Left lung (tissue), 10 donors: ENCODE measurements around the gene USP6NL. TPM values are rescaled to one million over a fixed set of nuclear protein-coding genes. Genes with fewer than 3 reads are reported as not detected.
A peak's percentile ranks its signal among the peaks of the same experiment; 100 is the strongest.

ENCODE experiments used
- ATAC-seq: fragments of 200-7000 bp; cut with Tn5 transposase; one replicate; pipeline ENCODE4 v1.9.1; 2020; ENCODE audit warnings: moderate library complexity
- DNase-seq, 4 donors: peaks; one replicate each; pipeline ENCODE4 v3.0.0-alpha.2; 2013 to 2020
- H3K27ac ChIP-seq, 2 donors: fragments of 200-600 bp; sonication (generic) in 1 of 2; one replicate each; pipeline versions ENCODE4 v1.5.0 to v1.8.0; 2020 to 2021
- H3K27me3 ChIP-seq, 2 donors: fragments of 200-600 bp; sonication (generic) in 1 of 2; one replicate each; pipeline versions ENCODE4 v1.5.0 to v1.8.0; 2020 to 2021
- H3K36me3 ChIP-seq, 2 donors: fragments of 200-600 bp; sonication (generic) in 1 of 2; one replicate each; pipeline versions ENCODE4 v1.5.0 to v1.8.0; 2020 to 2021
- H3K4me1 ChIP-seq, 2 donors: fragments of 200-600 bp; one replicate each; pipeline ENCODE4 v1.8.0; 2021
- H3K4me3 ChIP-seq, 2 donors: fragments of 200-600 bp; sonication (generic) in 1 of 2; one replicate each; pipeline versions ENCODE4 v1.5.0 to v1.8.0; 2020 to 2021; ENCODE audit warnings: mild to moderate bottlenecking in 1 of 2
- H3K9me3 ChIP-seq, 2 donors: fragments of 200-600 bp; sonication (generic) in 1 of 2; one replicate each; pipeline versions ENCODE4 v1.5.0 to v1.8.0; 2020 to 2021
- intact Hi-C, 2 donors: fragments of 100-400 bp; cut with DNase I; formaldehyde crosslinking; loops; one replicate each; pipeline versions ENCODE4 v1.11.2 to v1.14.2; 2022
- polyA plus RNA-seq, 6 donors: library from polyadenylated mRNA; unstranded; fragments of 120-200 nt; gene quantifications; one replicate each; pipeline ENCODE4 v1.2.1, GENCODE V29; 2013; ENCODE audit not compliant: insufficient read length in 6 of 6
- total RNA-seq, 2 donors: library from RNA; stranded (reverse); fragmentation: NEBNext Ultra II Directional; extraction: Animal tissue kit (Norgen Biotek cat#: 25700); gene quantifications; one replicate each; pipeline ENCODE4 v1.2.1, GENCODE V29; 2021
- TF ChIP-seq, protein P1 (sequence below), 2 donors: fragments of 200-600 bp; sonication (generic) in 1 of 2; IDR thresholded peaks; one replicate each; pipeline versions ENCODE4 v1.5.0 to v1.8.0; 2021; ENCODE audit warnings: antibody characterized with exemption in 2 of 2
- donor health status: DM: no; HTN: yes; CAD: no.
- donor health status: DM: no; HTN: no; CAD: no.

The USP6NL gene
- total and polyA plus RNA-seq, 8 donors, result 16.0 to 25.6 (median 24.0) TPM

DNA sequence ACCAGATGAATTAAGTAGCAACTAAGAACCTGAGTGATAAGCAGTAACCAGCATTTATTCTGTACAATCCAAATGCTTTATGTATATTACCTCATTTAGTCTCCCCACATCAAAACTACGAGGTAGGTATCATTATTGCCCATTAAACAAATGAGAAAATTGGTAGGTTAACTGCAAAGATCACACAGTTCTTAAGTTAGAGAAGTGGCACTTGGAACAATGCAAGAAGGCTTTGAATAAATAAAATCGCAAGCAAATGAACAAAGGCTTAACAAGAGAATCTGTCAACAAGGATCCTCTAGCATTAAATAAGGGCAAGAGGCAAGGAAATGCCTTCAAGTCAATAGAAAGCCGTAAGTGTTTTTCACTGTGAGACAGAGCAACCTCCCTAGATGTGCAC lies 70.2 kb downstream of the USP6NL start:
- no peak overlapping the region for H3K4me3 ChIP-seq
- H3K36me3 ChIP-seq, result no peaks in the 10 kb centered on the region
- H3K27ac ChIP-seq, result no peak overlapping the region
- TF ChIP-seq, protein P1, sequence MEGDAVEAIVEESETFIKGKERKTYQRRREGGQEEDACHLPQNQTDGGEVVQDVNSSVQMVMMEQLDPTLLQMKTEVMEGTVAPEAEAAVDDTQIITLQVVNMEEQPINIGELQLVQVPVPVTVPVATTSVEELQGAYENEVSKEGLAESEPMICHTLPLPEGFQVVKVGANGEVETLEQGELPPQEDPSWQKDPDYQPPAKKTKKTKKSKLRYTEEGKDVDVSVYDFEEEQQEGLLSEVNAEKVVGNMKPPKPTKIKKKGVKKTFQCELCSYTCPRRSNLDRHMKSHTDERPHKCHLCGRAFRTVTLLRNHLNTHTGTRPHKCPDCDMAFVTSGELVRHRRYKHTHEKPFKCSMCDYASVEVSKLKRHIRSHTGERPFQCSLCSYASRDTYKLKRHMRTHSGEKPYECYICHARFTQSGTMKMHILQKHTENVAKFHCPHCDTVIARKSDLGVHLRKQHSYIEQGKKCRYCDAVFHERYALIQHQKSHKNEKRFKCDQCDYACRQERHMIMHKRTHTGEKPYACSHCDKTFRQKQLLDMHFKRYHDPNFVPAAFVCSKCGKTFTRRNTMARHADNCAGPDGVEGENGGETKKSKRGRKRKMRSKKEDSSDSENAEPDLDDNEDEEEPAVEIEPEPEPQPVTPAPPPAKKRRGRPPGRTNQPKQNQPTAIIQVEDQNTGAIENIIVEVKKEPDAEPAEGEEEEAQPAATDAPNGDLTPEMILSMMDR (IDR thresholded peaks at IDR 0.05), result no peak
- ATAC-seq, result no peak
- intact Hi-C loops, result no loop called here
- no peaks in the 10 kb centered on the region for H3K9me3 ChIP-seq
- H3K4me1 ChIP-seq, result peaks cover 12 to 23% of the 10 kb centered on the region in 2 donors
- DNase-seq, result no peak
- no peaks in the 10 kb centered on the region for H3K27me3 ChIP-seq

DNA sequence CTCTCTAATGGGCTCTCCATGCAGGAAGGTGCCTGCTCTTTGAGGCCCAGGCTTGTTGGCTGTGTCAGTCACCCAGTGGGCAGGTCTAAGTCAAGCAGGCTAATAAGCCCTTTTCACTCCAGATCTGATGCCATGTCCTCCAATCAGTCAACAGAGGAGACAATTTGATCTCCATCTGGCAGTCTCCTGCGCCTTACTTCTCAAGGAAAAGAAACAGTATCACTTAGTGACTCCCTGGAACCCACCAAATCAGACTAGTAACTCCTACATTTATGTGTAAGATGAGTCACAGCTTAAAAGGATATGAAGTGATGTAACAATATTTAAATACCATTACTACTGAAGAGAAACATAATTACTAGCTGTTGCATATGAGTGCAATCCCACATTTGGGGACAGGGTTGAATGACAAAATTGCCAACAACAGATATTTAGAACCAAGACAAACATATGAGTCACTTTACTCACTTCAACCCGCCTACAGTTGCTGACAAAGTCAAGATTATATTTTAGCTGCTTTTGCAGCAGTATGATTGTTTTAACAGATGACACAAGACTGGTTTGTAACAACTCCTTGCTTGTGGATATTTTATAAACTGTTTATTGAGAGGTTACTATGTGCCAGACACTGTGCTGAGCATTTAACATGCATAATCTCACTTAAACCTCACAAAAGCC lies 72.1 kb downstream of the USP6NL start:
- Histone ChIP-seq H3K9me3 (no peaks in the 10 kb centered on the region), H3K27ac (no peak overlapping the region), H3K36me3 (no peaks in the 10 kb centered on the region), H3K4me1 (peaks cover 5 to 20% of the 10 kb centered on the region in 2 donors), H3K4me3 (no peak overlapping the region), H3K27me3 (no peaks in the 10 kb centered on the region)
- DNase-seq (no peak), ATAC-seq (peak; percentile 68)
- intact Hi-C loops, result no loop called here
- TF ChIP-seq, protein P1 (IDR thresholded peaks at IDR 0.05), result no peak

DNA sequence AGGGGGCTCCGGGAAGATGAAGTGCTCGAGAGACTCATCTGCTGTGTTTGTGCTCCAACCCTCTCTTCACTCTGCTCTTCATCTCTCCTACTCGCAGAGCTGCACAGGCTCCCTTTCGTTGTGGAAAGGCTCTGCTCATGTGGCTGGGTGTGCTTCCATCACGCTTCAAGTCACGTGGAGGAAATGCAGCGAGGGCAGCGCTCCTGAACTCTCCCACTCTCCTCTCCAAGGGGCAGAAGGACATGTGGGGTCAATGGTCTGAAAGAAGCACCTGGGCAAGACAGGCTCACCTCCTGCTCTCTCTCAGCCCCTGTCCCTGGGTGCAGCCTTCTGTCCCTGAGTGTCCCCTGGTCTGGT lies 72.6 kb downstream of the USP6NL start:
- intact Hi-C loops, result no loop called here
- H3K27ac ChIP-seq, result no peak overlapping the region
- H3K36me3 ChIP-seq, result no peaks in the 10 kb centered on the region
- TF ChIP-seq, protein P1 (IDR thresholded peaks at IDR 0.05), result no peak
- H3K9me3 ChIP-seq, result no peaks in the 10 kb centered on the region
- H3K4me1 ChIP-seq, result peaks cover 5 to 20% of the 10 kb centered on the region in 2 donors
- no peak for ATAC-seq
- peak in 1 of 4 donors; percentile 47 for DNase-seq
- no peaks in the 10 kb centered on the region for H3K27me3 ChIP-seq
- no peak overlapping the region for H3K4me3 ChIP-seq

- Histone ChIP-seq H3K4me1 (peaks cover 5 to 20% of the 10 kb centered on the region in 2 donors), H3K9me3 (no peaks in the 10 kb centered on the region), H3K27me3 (no peaks in the 10 kb centered on the region), H3K27ac (no peak overlapping the region), H3K36me3 (no peaks in the 10 kb centered on the region), H3K4me3 (no peak overlapping the region)
- TF ChIP-seq, protein P1 (IDR thresholded peaks at IDR 0.05), result no peak
- no peak for DNase-seq
- ATAC-seq, result no peak
- intact Hi-C loops, result no loop called here
These were observed 75.2 kb downstream of the USP6NL start for GRCh38 chr10:11536228-11536627.

DNA sequence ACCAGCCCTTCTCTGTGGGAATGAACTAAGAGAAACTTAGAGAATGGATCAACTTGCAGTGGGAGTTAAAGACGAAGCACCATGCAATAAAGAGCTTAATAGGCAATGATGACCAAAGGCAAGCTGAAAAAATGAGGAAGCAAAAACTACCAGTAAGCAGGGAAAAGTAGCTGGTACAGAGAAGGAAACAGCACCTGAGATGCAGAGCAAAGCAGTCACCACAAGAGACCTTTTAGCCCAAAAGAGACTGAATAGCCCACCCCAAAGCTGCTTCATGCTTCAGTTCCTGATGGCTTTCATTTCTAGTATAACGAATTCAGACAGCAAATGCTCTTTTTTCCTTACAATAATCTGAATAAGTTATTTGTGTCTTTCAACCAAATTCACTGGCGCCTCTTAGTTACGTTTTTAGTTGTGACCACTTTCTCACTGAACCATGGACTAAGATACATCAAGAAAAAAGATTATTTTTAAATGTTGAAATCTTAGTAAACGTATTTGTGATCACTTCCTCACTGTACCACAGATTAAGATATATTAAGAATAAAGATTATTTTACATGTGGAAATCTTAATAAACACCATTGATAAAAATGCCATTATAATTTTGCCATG lies 76.0 kb downstream of the USP6NL start:
- no peak for ATAC-seq
- H3K4me1 ChIP-seq, result peaks cover 5 to 16% of the 10 kb centered on the region in 2 donors
- TF ChIP-seq, protein P1 (IDR thresholded peaks at IDR 0.05), result no peak
- no peak overlapping the region for H3K4me3 ChIP-seq
- no peak for DNase-seq
- H3K9me3 ChIP-seq, result no peaks in the 10 kb centered on the region
- H3K27ac ChIP-seq, result no peak overlapping the region
- H3K36me3 ChIP-seq, result no peaks in the 10 kb centered on the region
- intact Hi-C loops, result no loop called here
- H3K27me3 ChIP-seq, result no peaks in the 10 kb centered on the region
